NCI-H460 (cell line): Measurements from ENCODE around the gene IKBKE. TPM values are rescaled to one million over a fixed set of nuclear protein-coding genes. Genes with fewer than 3 reads are reported as not detected.

ENCODE experiments used
- DNase-seq: peaks from one replicate; pipeline ENCODE4 v3.0.0-alpha.2; 2016; ENCODE audit warnings: low read depth; ENCODE audit errors: extremely low read depth
- small RNA-seq, 2 experiments: library from RNA; depleted of rRNA; stranded (forward); fragments of <200 nt; gene quantifications; one replicate each; pipeline ENCODE3, GENCODE V24; 2014
- total RNA-seq: library from RNA; depleted of rRNA; stranded (reverse); fragments of >200 nt; shearing (Covaris generic); gene quantifications from 2 replicates; pipeline ENCODE4 v1.2.3, GENCODE V29; 2014; rRNA removed

The IKBKE gene
- total RNA-seq, 1 experiment from 2014 or later = 2.5 TPM

- DNase-seq = no peak
Observed at GRCh38 chr1:206537141-206537540, 66.9 kb downstream of the IKBKE start.

GRCh38 chr1:206538086-206538770 is 68.0 kb downstream of the IKBKE start:
- DNase-seq = no peak

- DNase-seq = no peak
Observed at GRCh38 chr1:206538901-206539640, 68.8 kb downstream of the IKBKE start.

GRCh38 chr1:206540044-206540780 is 69.9 kb downstream of the IKBKE start:
- no peak for DNase-seq

GRCh38 chr1:206541236-206541833 is 71.1 kb downstream of the IKBKE start:
- DNase-seq = no peak

- peak; percentile 72 for DNase-seq
Observed at GRCh38 chr1:206544562-206545257, 74.4 kb downstream of the IKBKE start.

GRCh38 chr1:206545351-206545750 is 75.1 kb downstream of the IKBKE start:
- DNase-seq = no peak

Small RNAs within 50 kb of the gene (small RNA-seq; reads per million reads assigned to genes)
- 0 reads per million in 2 experiments for gene MIR6769B

Other genes starting within 250 kb of the IKBKE start
- 0.06 and 0.17 TPM in 2 replicates for gene RASSF5, start 37.1 kb downstream of the IKBKE start, total RNA-seq
- 101 and 114 TPM in 2 replicates for gene EIF2D, start 142.0 kb downstream of the IKBKE start, total RNA-seq
- 14.1 and 15.5 TPM in 2 replicates for gene DYRK3, start 165.1 kb downstream of the IKBKE start, total RNA-seq
- gene MAPKAPK2, start 214.4 kb downstream of the IKBKE start, total RNA-seq = 32.1 and 34.3 TPM in 2 replicates